ENCODE results near the gene CFAP46.

CFAP46 gene

DNA sequence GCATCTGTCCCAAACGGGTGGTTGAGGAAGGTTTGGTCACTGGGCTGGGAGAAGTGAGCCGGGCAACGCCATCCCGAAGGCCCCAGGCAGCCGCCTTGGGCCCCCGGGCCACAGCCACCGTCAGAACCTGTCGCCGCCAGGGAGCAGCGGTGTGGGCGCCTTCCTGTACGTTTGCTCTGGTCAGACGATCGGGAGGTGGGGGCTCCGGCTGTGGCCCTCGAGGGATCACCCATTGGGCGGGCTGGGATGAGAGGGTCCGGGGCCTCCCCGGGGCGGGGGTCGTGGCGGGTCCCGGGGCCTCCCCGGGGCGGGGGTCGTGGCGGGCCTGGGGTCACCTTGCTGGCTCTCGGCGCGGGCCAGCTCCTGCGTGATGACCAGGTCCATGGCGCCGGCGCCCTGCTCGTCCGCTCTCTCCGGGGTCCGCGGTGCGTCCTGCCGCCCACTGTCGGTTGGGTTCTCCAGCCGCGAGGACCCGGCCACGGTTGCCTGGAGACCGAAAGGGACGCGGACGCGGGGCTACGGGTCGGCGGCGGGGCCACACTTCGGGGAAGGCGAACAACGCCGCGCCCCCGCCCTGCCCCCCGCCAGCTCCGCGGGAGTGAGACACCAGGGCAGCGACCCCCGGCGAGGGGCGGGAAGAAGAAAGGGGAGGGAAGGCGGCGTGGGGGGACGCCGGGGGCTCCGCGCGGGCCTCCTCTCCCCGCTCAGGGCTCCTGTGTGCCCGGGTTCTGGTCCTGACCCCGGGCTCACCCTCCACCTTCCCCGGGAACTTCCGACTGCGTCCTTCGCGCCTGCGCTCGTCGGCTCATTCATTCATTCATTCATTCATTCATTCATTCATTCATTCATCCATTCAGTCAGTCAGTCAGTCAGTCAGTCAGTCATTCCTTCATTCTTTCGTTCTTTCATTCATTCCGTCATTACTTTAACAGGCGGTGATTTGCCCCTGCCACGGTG, at the start of gene CFAP46:
Gene CFAP46 (minus strand): TSS at position 470 of the 957 bp plus-strand sequence. CDS start 86 bp downstream, at position 384.
- DNase-seq (ENCODE audit: low read depth): no peak

DNA sequence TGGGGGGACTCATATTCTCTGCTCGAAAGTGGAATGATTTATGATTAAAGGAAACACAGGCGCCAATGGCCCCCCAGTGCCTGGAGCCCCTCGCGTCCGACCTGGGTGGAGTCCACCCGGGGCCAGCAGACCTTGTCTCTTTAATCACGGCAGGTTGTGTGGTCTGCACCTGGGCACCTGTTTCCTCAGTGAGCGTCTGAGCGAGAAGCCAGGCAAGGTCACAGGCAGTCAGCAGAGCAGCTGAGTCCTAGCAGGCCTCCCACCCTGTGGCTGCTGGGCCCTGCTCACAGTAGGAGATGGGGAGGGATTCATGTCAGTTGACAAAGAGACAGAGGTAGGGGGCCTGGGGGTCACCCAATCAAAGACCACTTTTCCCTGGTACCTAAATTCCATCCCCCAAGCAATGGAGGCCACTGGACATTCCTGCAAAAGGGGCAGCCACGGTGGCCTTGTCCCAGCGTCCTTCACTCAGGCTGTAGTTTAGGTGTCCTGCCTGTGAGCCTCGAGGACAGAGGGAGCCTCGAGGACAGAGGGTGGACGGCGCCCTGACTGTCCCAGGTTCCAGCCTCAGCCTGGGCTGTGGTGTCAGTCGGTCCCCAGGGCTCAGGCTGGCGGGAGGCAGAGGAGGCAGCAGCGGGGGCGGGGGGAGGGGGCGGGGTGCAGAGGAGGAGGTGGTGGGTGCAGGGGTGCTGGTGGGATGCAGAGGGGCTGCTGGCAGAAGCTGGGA, 49.5 kb upstream of the CFAP46 start:
- no peak for DNase-seq (ENCODE audit: low read depth)

DNA sequence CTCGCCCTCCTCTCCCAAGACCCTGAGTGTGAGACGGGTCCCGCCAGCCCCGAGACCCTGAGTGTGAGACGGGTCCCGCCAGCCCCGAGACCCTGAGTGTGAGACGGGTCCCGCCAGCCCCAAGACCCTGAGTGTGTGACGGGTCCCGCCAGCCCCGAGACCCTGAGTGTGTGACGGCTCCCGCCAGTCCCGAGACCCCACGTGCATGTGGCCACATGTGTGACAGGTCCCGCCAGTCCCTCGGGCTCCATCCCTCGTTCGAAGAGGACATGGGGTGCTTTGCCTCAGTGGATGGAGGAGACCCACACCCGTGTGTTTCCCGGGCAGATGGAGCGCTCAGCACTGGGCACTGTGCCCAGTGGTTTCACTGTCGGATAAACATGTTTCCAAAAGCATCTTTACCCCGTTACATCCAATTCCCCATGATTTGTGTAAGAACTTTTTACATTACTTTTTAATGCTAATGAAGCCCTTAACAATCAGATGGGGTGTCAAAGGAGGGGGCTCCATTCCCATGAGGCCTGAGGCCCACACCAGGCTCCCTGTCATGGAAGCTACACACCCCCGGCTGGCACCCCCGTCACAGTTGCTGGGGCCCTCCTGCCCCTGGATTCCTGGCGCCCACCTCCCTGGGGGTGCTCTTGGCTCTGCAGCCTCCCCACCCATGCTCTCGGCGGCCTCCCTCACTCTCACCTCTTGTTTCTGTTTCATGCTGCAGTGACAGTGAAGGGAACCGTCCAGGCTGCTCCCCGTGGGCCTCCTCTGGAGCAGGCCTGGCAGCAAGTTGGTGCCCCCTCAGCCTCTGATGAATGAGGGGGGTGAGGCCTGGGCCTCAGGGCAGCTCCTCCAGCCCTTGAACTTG, 48.5 kb upstream of the CFAP46 start:
- DNase-seq (ENCODE audit: low read depth): no peak

DNA sequence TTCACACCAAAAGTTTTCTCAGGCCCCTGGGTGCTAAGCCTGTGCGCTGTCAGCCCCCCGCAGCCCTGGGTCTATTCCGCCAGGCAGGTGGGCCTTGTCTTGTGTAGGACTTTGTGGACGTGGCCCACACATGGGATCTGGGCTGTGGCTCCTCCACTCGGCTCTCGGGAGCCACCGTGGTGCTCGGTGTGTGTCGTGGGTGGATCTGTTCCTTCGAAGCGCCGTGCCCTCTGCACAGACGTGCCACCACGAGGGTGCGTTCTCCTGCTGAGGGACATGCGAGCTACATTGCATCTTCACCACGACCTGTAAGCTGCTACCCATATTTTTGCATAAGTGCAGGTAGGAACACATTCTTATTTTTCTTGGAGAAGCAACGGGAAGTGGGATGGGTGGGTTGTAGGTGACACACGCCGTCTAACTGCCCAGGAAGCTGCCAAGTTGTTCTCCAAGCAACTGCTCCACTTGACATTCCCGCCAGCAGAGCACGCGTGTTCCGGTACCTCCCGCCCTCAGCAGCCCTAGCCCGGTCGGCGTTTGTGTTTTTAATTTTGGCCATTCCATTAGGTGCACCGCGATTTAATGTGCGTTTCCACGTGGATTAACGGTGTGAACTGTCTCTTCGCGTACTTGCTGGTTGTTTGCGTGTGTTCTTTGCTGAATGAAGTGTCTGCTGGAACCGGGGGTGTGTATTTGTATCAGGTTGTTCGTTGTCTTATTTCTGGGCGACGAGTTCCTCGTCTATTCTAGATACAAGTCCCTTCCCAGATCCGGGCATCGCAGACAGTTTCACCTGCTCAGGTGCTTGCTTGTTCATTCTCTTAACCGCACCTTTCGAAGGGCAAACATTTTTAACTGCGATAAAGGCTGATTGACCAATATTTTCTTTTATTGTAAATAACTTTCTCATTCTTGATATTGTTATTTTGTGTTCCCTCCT, 47.4 kb upstream of the CFAP46 start:
- no peak for DNase-seq (ENCODE audit: low read depth)

DNA sequence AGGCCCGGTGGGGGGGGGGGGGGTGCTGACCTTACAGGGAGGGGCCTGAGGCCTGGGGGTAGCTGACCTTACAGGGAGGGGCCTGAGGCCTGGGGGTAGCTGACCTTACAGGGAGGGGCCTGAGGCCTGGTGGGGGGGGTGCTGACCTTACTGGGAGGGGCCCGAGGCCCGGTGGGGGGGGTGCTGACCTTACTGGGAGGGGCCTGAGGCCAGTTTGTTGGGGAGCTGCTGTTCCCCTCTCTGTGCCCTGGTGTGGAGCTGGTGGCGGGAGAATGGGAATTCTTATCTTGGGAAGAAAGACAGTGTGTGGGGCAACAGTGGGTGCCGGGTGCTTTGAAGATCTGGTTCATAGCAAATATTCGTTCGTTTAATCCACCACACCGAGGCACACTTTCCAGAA, 46.6 kb upstream of the CFAP46 start:
- no peak for DNase-seq (ENCODE audit: low read depth)

DNA sequence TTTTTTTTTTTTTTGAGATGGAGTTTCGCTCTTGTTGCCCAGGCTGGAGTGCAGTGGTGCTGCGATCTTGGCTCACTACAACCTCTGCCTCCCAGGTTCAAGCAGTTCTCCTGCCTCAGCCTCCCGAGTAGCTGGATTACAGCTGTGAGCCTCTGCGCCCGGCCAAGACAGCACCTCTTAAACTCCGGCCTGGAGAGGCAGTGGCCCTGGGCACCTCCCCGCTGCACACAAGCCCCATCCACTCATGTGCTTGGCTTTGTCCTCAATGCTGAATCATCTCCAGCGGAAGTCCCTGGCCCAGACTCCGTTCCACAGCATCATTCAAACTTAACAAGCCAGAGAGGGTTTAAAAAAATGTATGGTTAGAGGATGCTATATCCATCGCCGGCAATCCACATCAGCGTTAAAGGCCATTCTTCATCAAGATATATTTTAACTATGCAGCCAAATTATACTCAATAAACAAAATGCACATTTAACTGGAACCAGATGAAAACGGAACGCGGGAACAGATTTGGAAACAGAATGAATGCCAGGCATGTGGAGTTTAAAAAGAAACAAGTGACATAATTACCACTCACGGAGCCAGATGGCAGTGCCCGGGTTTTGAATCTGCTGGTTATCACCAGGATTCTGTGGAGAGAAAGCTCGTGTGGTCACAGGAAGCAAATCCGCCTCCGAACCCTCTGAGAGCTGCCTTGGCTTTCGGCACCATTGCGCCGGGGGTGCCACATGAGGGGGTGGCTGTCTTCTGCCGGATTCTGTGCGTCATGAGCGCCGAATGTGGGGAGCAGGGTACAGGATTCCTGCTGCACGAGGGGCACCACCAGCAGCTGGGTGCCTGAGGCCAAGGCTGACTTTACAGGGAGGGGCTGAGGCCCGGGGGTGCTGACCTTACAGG, 45.6 kb upstream of the CFAP46 start:
- no peak for DNase-seq (ENCODE audit: low read depth)

DNA sequence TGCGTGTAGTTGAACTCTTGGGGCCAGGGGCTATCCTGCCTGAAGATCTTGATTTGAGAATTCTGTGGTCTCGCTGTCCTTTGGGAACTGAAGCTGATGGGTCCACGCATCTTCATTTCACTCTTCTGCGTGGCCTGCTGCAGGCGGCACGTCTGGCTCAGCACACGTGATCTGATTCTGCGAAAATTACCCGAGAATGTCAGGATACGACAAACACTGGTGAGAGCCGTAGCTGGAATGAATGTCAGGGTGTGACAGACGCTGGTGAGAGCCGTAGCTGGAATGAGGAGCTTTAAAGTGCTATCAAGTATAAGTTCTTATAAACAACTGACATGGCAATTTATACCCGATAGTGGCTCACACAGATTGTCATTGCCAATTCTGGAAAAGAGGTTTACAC, 44.6 kb upstream of the CFAP46 start:
- DNase-seq (ENCODE audit: low read depth): no peak

DNA sequence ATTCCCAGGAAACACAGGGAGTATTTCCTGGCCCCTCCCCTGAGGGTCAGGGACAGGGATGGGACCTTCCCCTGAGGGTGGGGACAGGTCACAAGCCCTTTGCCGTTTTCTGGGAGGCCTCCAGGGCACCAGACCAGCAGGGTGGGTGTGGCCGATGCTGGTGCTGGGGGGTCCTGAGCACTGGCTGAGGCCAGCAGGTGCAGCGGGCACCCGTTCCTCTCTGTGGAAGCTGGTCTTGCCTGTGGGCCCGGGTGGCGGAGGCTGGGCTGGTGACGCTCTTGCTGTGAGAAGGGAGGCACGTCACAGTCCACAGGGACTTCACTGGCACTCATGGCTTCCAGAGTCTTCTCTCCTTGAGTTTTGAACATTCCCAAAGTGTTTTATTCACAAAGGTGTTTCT, 44.2 kb upstream of the CFAP46 start:
- DNase-seq (ENCODE audit: low read depth): no peak

DNA sequence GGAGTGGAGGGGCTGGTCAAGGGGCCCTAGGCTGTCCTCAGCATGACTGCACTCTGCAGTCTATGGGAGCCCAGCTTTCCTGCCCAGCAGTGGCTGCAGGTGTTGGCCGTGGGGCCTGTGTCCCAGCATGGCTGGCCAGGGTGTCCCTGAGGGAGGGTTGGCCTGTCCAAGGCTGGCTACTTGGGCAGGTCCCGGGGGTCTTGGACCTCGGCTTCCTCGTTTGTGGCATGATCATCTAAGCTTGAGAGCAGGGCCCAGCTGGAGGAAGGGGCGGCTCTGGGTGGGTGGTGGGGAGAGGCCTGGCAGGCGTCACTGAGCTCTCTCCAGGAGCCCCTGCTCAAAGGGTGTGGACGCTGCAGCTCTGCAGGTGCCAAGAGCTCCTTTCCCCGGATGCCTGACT, 43.7 kb upstream of the CFAP46 start:
- no peak for DNase-seq (ENCODE audit: low read depth)

DNA sequence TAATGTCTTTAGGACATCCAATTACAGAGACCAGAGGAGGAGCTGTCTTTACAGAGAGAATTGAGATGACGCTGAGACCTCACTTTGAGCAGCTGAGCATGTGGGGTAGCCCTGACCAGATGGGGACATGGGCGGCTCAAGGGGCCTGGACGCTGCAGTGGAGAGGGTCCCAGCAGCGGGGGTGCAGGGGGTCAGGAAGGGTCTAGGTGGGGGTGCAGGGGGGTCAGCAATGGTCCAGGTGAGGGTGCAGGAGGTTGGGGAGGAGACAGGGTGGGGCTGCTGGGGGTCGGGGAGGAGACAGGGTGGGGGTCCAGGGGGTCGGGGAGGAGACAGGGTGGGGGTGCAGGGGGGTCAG, 43.2 kb upstream of the CFAP46 start:
- DNase-seq (ENCODE audit: low read depth): no peak

DNA sequence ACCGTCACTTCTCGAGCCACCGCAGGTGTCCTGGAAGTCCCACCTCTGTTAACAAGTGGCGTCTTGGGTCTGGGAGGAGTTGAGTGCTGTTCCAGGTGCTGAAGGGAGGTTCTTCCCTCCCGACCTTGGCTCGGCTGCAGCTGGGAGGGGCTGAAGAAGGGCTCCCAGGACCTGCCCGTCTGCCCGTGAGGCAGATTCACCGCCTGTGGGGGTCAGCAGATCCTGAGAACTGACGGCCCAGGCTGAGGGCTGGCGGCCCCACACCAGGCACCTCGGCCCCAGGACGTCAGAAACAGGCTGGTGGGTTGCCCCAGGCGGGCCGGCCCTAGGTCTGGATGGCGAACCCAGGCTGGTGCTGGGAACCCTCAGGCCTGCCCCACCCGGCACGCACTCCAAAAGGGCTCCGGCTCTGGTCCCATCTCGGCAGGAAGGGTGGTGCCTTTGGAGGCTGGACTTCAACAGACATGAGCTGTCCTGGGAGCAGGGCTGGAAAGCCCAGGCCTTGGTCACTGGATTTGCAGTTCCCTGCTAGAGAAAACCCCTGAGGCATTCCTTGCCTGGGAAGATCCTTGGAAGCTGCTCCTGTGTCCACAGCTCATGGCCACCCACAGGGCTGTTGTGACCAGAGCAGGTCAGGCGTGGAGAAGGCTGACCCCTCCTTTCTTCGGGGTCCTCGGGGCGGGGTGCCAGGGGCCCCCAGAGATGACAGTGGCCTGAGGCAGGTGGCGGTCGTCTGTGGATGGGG, 42.6 kb upstream of the CFAP46 start:
- no peak for DNase-seq (ENCODE audit: low read depth)

DNA sequence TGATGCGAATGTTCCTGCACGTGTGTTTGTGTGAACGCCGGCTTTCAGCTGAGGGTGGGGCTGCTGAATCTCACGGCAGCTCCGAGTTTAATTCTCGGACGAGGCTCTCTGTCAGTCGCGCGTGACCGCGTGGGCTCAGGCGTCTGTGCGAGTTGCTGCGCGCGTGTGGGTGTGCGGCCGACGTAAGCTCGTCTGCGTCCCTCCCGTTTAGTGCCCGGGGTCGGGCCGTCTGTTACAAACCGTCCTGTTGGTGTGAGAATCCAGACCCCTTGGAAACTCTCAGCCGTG, 41.6 kb upstream of the CFAP46 start:
- no peak for DNase-seq (ENCODE audit: low read depth)

DNA sequence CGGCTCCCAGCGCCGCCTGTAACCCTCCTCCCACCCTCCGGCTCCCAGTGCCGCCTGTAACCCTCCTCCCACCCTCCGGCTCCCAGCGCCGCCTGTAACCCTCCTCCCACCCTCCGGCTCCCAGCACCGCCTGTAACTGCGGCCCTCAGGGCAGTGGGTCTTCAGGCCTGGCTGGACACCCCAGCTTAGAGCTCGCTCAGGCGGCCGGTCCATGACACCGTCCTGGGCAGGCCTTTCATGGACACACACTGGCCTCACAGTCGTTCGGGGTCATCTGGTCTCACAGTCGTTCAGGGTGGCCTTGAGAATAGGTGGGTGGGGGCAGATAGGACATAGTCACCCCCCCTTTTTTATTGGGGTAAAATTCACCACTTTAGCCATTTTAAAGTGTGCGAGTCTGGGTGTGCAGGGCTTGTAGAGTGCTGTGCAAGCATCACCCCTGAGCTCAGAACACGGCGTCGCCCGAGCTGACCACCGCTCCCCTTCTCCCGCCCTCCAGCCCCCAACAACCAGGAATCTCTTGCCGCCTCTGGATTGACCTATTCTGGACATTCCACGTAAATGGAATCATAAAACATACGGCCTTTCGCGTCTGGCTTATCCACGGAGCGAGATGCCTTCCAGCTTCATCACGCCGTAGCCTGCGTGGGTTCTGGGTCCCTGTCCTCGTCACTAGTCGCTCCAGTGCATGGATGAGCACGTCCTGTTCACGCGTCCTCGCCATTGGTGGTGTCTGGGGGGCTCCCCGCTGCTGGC, 41.1 kb upstream of the CFAP46 start:
- DNase-seq (ENCODE audit: low read depth): no peak

DNA sequence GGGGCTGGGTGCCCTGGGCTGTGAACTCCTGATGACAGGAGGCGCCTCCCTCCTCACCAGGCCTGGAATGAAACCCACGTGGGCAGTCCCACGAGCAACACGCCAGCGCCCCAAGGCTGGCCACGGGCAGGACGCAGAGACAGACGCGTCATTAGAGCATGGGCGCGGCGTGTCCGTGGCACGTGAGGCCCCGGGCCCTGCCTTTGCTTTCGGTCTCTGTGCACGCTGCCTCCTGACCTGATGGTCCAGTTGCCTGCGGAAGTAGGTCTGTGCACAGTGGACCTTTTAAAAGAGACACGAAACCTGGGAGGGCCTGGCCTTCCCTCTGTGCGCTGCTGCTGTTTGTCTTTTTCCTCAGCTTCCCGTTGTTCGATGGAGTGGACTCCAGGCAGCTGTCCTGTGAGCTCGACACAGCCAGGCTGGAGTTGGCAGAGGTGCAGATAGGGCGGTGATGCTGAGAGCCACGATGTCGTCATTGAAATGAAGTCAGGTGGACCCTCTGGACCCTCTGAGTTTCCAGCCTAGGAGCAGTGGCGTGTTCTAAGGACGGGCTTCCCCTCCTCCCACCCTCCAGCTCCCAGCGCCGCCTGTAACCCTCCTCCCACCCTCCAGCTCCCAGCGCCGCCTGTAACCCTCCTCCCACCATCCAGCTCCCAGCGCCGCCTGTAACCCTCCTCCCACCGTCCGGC, 40.1 kb upstream of the CFAP46 start:
- DNase-seq (ENCODE audit: low read depth): no peak

DNA sequence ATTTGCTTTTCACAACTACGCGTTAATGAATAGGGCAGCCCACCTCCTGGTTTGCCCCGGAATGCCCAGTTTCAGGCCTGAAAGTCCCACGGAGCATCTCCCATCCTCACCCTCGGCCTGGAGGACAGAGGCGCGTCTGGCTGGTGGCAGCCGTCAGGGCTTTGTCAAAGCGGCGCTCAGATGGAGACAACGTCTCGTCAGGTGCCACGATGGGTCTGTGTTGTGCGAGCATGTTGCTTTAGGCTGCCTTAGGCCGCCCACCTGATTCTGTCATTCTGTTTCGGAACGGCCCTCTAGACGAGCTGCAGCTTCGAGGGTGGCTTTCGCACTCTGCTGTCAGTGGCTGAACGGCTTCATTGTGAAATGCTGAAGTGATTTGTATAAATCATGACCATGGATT, 39.4 kb upstream of the CFAP46 start:
- no peak for DNase-seq (ENCODE audit: low read depth)

DNA sequence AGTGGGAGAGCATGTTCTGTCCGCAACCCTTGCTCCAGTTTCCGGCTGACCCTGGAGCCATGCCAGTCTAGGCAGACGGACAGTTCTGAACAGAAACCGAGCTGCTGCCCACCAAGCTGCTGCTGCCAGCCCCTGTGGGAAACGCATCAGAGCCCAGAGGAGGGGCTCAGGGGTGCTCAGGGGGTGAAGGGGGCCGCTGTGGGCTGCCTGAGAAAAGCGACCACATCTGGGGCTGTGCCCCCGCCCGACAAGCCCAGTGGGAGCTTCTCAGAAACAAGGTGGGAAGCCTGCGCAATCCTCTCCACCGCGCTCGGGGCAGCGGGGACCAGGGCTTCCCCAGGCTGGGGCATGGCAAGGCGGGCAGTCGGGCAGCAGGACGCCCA, 38.8 kb upstream of the CFAP46 start:
- no peak for DNase-seq (ENCODE audit: low read depth)

DNA sequence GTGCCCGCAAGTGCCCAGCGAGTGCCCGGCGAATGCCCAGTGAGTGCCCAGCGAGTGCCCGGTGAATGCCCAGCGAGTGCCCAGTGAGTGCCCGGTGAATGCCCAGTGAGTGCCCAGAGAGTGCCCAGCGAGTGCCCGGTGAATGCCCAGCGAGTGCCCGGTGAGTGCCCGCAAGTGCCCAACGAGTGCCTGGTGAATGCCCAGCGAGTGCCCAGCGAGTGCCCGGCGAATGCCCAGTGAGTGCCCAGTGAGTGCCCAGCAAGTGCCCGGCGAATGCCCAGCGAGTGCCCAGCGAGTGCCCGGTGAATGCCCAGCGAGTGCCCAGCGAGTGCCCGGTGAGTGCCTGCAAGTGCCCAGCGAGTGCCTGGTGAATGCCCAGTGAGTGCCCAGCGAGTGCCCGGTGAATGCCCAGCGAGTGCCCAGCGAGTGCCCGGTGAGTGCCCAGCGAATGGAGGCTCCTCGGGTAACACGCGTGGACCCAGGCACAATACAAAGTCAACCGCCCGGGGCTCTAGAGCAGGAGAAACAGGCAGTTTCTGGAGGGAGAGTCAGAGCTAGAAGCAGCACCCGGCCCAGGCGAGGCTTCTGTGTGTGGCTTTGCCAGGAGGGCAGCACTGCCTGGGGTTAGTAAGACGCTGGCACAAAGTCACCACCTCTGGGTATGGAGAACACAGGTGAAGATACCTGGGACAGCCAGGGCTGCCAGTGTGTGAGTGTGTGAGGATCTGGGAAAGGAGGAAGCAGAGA, 38.2 kb upstream of the CFAP46 start:
- no peak for DNase-seq (ENCODE audit: low read depth)
